HG02870 (cell line): Measurements from ENCODE around the gene ROPN1L.

ENCODE experiments used
- ATAC-seq: cut with Tn5 transposase; IDR thresholded peaks from one replicate; pipeline ENCODE4 v1.9.1; 2021; ENCODE audit warnings: mild to moderate bottlenecking, moderate library complexity; ENCODE audit not compliant: unreplicated experiment

ROPN1L gene

DNA sequence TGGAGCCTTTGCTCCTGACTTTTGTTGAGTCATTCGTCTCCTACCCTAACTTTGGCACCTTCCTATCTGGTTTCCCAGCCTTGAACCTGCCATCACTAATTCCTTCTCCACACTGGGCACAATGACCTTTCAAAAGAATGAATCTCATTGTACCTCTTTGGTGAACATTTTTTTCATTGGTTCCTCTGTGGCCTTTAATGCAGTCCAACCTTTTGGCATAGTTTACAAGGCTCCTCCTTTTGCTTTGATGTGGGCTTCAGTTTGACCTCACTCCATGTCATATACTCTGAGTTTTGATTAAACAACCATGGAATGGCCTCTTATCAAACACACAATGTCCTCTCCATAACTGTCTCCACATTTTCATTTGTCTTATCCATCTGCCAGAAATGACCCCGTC, 14.5 kb upstream of the ROPN1L start:
- no peak for ATAC-seq

GRCh38 chr5:10427978-10428377, 13.7 kb upstream of the ROPN1L start:
- no peak for ATAC-seq

- ATAC-seq = no peak
Measured at GRCh38 chr5:10431415-10431814, 10.3 kb upstream of the ROPN1L start.

GRCh38 chr5:10432059-10433008, 9.3 kb upstream of the ROPN1L start:
- ATAC-seq = no peak

- ATAC-seq = no peak
Measured at GRCh38 chr5:10434392-10434791, 7.3 kb upstream of the ROPN1L start.

- no peak for ATAC-seq
Measured at GRCh38 chr5:10438301-10438700, 3.4 kb upstream of the ROPN1L start.

- ATAC-seq = no peak
Measured at GRCh38 chr5:10439692-10440091, 2.0 kb upstream of the ROPN1L start.

DNA sequence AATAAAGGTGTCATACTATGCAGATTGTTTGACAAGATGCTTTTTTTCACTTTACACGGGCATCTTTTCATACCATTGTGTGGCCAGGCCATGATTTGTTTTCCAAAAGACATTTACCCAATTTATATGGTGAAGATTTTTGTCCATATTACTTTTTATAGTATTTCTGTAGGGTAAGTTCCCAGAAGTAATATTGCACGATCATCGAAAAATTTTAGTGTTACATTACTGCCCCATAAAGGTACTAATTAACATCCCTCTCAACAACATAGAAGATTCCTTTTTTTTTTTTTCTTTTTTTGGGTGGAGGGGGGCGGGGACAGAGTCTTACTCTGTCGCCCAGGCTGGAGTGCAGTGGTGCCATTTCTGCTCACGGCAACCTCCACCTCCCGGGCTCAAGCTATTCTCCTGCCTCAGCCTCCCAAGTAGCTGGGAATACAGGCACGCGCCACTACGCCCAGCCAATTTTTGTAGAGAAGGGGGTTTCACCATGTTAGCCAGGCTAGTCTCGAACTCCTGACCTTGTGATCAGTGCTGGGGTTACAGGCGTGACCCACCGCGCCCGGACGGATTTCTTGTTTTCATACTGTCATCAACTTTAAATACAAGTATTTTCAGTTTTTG, 1.2 kb upstream of the ROPN1L start:
- no peak for ATAC-seq

GRCh38 chr5:10441992-10442435, 335 bp downstream of the ROPN1L start:
- ATAC-seq = peak; percentile 37

DNA sequence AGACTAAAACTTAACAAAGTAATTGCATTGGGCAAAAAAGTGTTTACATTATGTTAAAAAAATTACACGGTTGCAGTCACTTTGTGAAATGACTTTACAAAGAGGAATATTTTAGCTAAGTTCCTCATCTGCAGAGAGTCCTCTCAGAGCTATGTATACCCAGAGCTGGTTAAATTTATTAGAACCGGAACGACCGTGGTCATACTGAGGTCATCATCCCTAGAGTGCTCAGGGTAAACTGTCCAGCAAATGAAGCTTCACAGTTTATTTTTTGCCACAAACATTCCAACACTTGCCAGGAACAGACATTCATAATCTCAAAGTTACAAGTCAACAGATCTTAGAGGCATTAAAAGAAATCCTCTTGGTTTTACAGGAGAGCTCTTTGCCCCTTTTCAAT, 897 bp downstream of the ROPN1L start:
- ATAC-seq = no peak

GRCh38 chr5:10445352-10445751, 3.7 kb downstream of the ROPN1L start:
- ATAC-seq = no peak

DNA sequence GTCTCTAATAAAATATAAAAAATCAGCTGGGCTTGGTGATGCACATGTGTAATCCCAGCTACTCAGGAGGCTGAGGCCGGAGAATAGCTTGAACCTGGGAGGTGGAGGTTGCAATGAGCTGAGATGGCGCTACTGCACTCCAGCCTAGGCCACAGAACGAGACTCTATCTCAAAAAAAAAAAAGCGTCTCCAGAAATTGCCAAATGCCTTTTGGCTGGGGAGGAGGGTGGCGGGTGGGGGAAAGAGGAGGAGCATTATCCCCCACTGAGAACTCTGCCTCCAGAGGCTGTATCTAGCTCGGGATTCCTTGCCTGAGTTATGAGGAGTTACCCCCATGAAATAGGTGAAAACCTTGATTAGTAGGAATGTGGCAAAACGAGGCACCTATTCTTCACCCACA, 4.8 kb downstream of the ROPN1L start:
- no peak for ATAC-seq

DNA sequence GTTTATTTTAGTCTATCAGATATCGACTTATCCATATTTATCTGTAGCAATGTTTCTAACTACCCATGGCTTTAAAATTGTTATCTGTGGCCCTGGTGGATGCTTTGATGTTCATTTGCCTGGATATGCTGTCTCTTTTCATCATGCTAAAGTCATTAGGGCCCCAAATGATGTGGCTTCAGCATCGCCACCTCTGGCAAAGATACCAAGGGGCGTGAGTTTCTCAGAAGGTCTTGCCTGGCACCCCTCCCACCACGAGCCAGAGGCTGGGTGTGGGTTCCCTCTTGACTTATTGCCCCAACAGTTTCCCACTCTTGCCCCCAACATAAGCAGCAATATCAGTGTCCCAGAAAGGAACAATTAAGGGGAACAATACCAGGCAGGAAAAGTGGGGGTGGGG, 5.4 kb downstream of the ROPN1L start:
- ATAC-seq = no peak

DNA sequence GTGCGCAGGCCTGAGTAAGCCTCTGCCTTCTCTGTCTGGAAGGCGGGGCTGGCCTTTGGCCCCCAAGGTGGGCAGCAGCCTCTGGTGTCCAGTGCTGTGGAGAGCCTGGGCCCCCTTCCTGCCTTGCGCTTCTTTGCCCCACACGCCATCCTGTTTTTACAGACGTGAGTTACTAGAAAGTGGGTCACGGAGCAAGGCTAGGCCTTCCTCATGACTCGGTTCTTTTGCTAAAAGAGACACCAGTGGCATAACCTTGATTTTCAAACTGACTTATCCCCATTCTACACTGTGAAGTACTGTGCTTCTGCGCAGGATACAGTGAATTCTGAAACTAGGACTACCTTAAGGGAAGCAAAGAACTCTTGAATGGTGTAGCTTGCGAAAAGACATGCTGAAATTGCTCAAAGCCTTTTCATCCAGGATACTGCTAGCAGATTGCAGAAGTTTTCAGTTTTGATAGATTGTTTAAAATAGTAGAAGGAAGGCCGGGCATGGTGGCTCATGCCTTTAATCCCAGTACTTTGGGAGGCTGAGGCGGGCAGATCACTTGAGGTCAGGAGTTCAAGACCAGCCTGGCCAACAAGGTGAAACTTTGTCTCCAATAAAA, 7.2 kb downstream of the ROPN1L start:
- ATAC-seq = no peak

DNA sequence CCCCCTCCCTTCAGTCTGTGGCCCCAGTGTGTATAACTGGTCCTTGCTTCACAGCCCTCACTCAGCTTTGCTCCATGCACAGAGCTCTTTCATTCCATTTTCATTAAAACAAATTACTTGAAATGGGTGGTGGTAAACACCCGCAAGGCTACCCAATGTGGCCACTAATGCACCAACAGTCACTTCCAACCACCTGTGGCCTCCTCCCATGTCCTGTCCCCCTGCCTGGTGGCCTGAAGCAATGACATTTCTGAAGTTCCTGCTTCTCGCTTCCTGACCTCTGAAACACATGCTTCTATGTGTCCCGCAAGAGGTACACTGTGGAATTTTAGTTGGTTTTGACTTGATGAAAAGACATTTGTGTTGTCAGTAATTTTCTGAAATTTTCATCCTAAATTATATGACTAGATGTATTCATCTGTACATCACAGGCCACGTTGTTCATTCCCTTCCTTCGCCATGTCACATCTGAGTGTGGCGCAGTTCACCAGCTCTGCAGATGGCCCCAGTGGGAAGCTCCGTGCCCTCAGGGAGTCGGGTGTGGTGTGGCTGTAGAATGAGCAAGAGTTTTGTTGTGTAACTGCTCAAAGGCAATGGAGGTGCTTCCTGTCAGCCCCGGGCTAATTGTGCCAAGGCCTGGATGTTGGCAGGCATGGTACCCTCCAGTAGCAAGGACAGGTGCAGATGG, 9.6 kb downstream of the ROPN1L start:
- no peak for ATAC-seq

DNA sequence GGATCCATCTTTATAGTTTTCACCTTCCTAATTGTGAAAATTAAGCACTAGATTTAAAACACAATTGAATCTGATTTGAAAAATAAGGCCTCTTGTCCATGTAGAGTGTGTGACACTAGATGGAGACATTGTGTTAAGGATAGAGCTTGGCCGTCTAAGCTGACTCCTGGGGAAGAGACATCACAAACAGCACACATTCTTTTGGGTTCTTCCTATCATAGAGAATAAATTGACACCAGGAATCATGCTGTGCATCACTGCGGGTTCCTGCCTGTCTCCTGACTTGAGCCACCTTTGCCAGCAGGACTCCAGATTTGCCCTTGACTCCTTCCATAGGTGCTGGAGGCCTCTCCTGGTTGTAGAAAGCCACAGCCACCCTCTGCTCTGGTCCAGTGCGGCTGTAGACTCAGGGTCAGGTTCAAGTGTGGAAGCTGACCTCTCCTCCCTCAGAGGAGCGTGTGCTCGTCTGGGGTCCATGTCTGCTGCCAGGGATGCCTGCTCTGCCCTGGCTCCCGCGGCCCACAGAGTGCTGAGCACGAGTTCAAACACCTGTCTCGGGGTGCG, 11.2 kb downstream of the ROPN1L start:
- ATAC-seq = peak; percentile 79

DNA sequence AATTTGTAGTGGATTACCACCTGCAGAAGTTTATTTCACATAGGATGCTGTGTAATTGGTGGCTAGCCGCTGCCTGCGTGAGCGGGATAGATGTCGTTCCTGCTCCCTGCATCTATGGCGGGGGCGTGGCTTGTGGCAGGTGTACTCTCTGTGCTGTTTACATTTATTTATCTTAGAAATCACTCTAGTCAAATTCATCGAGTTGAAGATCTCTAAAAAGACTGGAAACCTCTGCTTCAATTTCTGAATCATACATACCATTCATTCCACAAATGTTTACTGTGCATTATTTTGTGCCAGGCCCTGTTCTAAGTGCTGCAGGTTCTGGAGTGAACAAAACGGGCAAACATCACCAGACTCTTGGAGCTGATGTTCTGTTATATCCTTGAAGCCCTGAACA, 11.9 kb downstream of the ROPN1L start:
- no peak for ATAC-seq

DNA sequence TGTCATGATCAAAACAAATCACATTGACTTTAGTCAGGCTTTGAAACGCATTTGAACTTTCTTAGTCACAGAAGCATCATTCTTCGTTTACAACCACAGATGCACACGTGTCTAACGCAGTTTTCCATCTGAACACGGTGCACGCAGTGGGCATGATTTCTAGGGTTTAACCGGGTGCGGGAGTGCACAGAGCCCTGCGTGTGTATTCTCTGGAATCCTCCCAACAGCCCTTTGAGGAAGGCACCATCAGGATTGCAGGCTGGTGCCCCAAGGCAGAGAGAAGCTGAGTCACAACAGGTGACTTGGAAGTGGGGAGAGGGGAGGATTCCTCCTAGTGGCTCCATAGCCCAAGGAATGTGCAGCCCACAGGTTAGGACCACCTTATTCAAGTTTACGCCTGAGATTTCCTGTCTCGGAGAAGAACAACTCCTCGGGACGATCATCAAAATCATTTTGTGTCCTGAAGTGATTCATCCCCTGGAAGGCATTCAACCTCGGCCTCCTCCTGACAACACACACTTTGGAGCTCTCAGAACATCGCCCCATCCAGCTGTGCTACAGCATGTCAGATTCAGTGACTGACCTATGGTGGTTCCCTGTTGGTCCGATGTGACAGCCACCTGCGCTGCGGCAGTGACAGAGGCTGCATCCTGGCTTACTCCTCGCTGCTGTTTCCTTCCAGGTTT, 13.1 kb downstream of the ROPN1L start:
- no peak for ATAC-seq

- no peak for ATAC-seq
Measured at GRCh38 chr5:10455277-10455670, 13.6 kb downstream of the ROPN1L start.
